Epithelial cell of prostate (primary cell): Measurements from ENCODE around the gene PBX3.
"Not testable (repeated sequence)": the region's sequence is repeated elsewhere in the genome, so short reads cannot be mapped to it uniquely, and the experiment has no call there.

Experiments used
- DNase-seq: peaks from one replicate; pipeline ENCODE4 v3.0.0-alpha.2; 2011; ENCODE audit warnings: low read depth, low spot score
- H3K27ac ChIP-seq: fragments of 450-650 bp; 2 replicates; pipeline ENCODE4 v1.5.1; 2017; ENCODE audit warnings: mild to moderate bottlenecking

The PBX3 gene

DNA sequence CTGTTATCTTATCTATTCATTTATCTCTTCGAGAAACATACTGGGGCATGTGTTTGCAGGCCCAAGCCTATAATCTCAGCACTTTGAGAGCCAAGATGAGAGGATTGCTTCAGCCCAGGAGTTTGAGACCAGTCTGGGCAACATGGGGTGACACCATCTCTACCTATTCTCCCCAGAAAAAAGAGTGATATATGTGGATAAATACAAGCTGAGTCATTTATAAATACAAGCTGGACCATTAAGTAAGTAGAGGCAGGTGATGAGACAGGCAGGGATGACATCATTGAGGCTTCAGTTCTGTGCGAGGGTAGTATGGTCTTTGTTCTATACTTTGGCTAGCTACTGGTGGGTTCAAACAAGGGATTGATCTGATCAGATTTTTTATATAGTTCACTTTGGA is 25.6 kb downstream of the PBX3 start:
- no peak for DNase-seq
- H3K27ac ChIP-seq = no peak overlapping the region

GRCh38 chr9:125774106-125774505 is 26.9 kb downstream of the PBX3 start:
- no peak overlapping the region for H3K27ac ChIP-seq
- DNase-seq = no peak

GRCh38 chr9:125776789-125777188 is 29.6 kb downstream of the PBX3 start:
- DNase-seq, H3K27ac ChIP-seq: not testable (repeated sequence)

DNA sequence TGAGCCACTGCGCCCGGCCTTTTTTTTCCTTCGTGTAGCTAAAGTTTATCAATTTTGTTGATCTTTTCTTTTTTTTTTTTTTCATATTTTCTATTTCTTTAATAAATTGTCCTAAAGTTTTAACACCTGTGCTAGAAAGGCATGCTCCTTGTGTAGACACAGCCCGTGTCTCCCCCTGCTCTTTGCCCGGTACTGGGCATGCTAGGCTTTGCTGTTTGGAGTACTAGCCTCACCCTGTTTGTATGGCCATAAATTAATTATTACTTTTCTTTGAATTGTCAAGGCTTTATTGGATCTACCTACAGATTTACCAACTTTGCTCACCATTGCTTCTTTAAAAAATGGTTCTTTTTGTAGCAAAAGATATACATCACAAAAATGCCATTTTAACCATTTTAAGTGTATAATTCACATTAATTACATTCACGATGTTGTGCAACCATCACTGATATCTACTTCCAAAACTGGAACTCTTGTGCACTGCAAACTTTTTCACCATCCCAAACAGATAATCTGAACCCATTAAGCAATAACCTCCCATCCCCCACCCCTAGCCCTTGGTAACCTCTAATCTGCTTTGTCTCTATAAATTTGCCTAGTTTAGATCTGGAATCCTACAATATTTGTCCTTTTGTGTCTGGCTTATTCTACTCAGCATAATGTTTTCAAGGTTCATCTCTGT is 31.5 kb downstream of the PBX3 start:
- not testable (repeated sequence) for H3K27ac ChIP-seq, DNase-seq

GRCh38 chr9:125779220-125779565 is 32.0 kb downstream of the PBX3 start:
- H3K27ac ChIP-seq, DNase-seq: not testable (repeated sequence)

- H3K27ac ChIP-seq = no peak overlapping the region
- DNase-seq = no peak
Observed at GRCh38 chr9:125782718-125783117, 35.5 kb downstream of the PBX3 start.

DNA sequence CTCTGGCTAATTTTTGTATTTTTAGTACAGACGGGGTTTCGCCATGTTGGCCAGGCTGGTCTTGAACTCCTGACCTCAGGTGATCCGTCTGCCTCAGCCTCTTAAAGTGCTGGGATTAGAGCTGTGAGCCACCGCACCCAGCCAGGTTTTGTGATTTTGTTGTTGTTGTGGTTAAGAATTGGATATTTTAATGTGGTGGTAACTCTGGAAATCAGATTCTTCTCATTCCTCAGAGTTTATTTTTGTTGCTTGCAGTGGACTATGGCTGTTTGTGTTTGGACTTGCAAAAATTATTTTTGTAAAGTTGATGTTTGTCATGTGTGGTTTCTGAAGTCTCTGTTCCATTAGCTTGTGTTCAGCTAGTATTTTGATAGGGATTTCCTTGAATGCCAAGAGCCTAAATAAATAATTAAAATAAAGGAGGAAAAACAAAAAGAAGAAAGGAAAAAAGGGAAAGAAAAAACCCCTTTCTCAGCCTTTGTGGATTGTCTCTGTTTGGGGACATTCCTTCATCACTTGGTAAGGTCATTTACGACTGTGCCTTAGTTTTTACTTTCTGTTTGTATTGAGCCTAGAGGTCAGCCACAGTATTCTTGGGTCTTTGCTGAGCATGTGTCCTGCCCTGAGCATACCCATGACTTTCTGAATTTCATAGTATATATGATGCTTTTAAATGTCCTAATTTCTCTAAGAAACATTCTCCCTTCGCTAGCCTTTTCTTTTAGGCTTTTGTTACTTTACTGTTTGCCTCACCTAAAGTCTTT is 37.3 kb downstream of the PBX3 start:
- H3K27ac ChIP-seq = no peak overlapping the region
- DNase-seq = no peak

- DNase-seq = no peak
- no peak overlapping the region for H3K27ac ChIP-seq
Observed at GRCh38 chr9:125785248-125785751, 38.1 kb downstream of the PBX3 start.

DNA sequence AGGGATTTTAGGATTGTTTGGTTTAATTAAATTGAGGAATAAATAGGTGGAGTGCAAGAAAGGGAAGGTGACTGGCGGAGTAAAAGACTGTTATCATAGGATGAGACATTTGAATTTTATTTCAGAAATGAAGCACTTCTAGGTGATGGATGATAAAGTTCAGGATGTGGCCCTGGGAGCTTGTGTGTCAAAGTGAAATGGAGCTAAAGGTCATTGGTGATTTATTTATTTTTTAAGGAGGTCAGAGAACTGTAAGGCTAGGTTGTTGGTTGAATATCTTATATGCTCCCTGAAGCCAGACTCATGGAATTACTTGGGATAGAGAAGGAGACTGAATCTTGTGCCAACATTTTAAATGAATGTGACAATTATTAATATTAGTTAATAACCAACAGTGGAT is 40.5 kb downstream of the PBX3 start:
- DNase-seq = no peak

DNA sequence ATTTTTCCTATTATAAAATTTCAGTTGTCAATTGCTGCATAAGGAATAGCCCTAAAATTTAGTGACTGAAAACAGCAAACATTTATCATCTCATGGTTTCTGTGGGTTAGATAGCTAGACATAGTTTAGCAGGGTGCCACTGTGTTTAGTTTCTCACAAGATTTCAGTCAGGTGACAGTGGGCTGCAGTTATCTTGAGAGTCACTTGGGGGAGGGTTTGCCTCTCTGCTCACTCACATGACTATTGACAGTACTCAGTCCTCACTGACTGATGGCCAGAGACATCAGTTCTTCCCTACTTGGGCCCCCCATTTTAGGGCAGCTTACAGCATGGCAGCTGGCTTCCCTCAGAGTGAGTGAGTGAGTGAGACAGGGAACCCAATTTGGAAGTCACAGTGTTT is 42.0 kb downstream of the PBX3 start:
- DNase-seq = no peak
- H3K27ac ChIP-seq = no peak overlapping the region

More for the DNA sequence above, 40.5 kb downstream of the PBX3 start:
- H3K27ac ChIP-seq = no peak overlapping the region

DNA sequence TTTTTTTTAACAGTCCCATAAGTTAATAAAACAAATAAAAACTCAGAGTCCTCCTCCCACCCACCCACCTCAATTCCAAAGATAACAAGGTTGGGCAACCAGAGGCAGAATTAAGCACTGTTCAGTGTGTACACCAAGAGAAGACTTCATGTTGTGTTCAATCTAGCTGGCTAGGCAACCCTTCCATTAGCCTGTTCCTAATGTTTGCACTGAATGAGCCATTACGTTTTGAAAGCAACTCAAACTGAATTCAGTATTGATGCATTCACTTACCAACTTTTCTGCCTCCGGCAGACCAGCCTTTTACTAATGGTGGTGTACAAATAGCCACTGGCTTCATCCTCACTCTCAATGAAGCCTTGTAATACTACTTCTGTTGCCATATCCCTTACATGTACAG is 47.5 kb downstream of the PBX3 start:
- H3K27ac ChIP-seq = no peak overlapping the region
- no peak for DNase-seq

DNA sequence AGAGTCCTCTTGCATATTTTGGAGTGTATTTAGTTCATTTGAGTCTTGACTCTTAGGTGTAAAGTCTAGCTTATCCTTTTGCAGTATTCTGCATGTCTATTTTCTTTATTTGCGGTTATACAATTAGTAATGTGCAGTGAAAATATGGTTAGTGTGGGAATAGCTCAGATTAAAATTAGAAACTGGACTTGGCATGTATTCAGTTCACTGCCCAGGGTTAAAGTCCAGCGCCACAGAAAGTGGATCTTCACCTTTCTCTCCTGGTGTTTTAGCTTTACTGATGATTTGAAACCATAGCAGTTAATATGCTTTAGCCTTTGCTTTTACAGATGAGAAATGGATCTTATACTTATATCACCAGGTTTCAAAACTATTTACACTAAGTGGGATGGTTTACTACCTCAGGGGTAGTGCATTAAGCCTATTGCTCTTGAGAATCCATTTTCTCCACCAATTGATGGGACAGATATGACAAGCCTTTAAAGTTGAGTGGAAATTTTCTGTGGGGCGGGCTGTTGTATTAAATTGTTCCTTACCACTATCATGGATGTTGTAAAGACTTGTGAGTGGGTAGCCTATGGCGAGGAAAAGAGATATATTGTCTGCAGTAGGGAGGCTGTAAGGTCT is 48.9 kb downstream of the PBX3 start:
- H3K27ac ChIP-seq = no peak overlapping the region
- DNase-seq = no peak

DNA sequence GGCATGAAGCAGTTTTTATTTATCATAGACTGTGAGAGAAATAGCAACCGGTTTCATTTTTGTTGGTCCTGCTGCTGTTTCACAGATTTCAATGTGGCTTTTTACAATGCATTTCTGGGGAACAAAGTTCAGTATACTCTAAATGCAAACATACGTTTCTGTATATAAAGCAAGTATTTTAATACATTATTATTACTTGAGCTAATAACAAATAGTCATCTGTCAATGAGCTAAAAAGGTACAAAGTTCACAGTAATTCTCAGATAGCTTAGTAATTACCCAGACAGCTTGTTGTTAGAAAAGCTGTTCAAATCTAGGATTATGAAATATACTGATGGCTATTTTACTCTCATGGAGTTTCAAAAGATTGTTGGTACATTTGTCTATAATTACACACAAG is 50.8 kb downstream of the PBX3 start:
- DNase-seq = no peak
- no peak overlapping the region for H3K27ac ChIP-seq

DNA sequence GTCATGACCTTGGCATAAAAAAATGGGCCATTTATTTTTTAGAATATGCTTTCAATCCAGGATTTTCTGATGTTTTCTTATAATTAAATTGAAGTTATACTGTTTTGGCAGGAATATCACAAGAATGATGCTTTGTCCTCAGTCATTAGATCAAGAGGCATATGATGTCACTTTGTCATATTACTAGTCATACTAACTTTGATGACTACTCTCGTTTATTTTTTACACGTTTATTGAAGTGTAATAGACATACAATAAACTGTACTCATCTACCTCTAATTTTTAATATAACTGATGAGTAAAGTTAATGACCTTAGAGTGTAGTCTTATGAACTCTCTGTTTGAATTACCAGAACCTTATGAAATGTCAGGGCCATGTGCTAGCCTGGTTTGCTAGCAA is 56.4 kb downstream of the PBX3 start:
- no peak for DNase-seq
- H3K27ac ChIP-seq = no peak overlapping the region

DNA sequence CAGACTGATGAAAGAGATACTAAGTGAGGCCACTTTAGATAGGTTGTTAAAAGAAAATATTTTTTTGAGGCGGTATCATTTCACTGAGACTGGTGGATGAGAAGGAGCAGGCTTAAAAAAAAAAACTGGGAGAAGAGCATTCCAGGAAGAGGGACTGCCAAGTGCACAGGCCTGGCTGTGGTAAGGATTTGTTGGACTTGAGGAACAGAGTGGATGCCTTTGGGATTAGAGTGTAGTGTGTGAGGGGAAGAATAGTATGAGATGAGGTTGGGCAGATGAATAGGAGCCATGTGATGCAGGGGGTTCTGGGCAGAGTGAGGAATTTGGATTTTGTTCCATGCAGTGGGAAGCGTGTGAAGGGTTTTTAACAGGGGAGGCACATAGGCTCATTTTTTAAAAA is 57.9 kb downstream of the PBX3 start:
- no peak overlapping the region for H3K27ac ChIP-seq
- DNase-seq = no peak

GRCh38 chr9:125805586-125805985 is 58.4 kb downstream of the PBX3 start:
- H3K27ac ChIP-seq = no peak overlapping the region
- DNase-seq = no peak

DNA sequence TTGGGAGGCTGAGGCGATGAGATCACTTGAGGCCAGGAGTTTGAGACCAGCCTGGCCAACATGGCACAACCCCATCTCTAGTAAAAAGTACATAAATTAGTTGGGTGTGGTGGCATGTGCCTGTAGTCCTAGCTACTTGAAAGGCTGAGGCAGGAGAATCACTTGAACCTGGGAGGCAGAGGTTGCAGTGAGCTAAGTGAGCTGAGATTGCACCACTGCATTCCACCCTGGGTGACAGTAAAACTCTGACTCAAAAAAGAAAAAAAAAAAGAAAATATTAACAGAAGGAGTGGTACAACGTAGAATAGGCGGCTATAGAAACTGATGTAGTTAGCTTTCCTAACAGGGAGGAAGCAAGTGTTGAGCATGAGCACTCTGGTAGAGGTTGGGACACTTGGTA is 59.9 kb downstream of the PBX3 start:
- no peak overlapping the region for H3K27ac ChIP-seq
- DNase-seq = no peak

DNA sequence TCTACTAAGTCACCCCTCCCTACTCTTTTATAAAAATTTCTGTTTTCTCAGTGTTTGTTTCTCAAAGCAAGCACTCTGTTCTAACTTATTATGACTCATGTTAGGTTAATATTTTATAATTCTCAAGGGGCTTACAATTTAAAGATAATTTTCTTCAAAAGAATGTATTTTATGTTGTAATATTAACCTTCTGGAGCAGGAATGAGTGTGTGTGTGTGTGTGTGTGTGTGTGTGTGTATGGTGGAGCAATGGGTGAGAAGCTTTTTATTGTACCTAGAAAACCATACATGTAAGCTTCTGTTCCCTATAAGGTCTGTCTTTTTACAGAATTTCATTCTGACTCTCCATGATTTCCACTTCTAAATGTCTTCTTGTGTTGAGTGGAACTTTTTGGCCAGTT is 63.0 kb downstream of the PBX3 start:
- no peak for DNase-seq

GRCh38 chr9:125811002-125811401 is 63.8 kb downstream of the PBX3 start:
- no peak for DNase-seq
- no peak overlapping the region for H3K27ac ChIP-seq

More for the DNA sequence above, 63.0 kb downstream of the PBX3 start:
- H3K27ac ChIP-seq = no peak overlapping the region

DNA sequence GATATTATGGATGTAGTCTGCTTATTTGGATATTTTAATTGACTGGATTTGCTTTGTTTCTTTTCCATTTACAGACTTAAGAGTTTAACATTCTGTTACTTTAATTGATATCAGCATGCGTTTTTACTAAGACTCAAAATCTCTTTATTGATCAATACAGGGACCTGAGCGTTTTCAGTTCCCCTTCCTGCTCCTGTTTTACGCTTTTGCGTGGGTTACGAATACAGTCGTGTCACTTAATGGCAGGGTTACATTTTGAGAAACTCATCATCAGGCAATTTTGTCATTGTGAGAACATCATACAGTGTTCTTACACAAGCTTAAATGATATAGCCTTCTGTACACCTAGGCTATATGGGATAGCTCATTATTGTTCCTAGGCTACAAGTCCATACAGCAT is 65.2 kb downstream of the PBX3 start:
- no peak overlapping the region for H3K27ac ChIP-seq
- DNase-seq = no peak

GRCh38 chr9:125815568-125815967 is 68.4 kb downstream of the PBX3 start:
- no peak overlapping the region for H3K27ac ChIP-seq
- DNase-seq = peak; percentile 66
